HG02852 (cell line): ENCODE results near the gene NES.
"Not testable (repeated sequence)": the region's sequence is repeated elsewhere in the genome, so short reads cannot be mapped to it uniquely, and the experiment has no call there.

ENCODE experiments used
- ATAC-seq: cut with Tn5 transposase; IDR thresholded peaks from one replicate; pipeline ENCODE4 v1.9.1; 2021; ENCODE audit warnings: mild to moderate bottlenecking, moderate library complexity; ENCODE audit not compliant: unreplicated experiment

NES gene

DNA sequence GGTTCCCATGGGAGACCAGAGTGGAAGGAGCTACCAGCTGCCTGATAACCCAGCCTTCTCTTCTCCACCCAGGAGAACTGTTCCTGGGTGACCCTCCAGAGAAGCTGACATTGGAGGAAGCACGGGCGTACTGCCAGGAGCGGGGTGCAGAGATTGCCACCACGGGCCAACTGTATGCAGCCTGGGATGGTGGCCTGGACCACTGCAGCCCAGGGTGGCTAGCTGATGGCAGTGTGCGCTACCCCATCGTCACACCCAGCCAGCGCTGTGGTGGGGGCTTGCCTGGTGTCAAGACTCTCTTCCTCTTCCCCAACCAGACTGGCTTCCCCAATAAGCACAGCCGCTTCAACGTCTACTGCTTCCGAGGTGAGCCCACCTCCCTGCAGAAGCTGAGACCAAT lies 28.7 kb downstream of the NES start:
- no peak for ATAC-seq

DNA sequence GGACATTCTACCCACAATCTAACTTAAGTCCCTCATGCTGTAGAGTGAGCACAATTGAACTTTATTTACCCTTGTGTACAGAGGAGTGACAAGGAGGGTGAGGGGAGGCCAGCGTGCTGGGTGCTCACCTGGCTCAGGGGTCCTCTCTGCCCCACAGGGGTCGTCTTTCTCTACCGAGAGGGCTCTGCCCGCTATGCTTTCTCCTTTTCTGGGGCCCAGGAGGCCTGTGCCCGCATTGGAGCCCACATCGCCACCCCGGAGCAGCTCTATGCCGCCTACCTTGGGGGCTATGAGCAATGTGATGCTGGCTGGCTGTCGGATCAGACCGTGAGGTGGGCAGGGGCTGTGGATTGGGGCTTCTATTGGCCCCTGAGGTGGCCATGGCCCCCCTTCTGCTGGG lies 29.9 kb downstream of the NES start:
- no peak for ATAC-seq

DNA sequence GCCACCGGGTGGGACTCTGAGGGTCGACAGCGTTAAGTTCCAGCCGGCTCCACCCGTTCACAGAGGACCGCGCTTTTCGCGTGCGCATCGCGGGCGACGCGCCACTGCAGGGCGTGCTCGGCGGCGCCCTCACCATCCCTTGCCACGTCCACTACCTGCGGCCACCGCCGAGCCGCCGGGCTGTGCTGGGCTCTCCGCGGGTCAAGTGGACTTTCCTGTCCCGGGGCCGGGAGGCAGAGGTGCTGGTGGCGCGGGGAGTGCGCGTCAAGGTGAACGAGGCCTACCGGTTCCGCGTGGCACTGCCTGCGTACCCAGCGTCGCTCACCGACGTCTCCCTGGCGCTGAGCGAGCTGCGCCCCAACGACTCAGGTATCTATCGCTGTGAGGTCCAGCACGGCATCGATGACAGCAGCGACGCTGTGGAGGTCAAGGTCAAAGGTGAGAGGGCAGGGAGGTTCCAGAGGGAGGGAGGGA lies 30.4 kb downstream of the NES start:
- no peak for ATAC-seq

DNA sequence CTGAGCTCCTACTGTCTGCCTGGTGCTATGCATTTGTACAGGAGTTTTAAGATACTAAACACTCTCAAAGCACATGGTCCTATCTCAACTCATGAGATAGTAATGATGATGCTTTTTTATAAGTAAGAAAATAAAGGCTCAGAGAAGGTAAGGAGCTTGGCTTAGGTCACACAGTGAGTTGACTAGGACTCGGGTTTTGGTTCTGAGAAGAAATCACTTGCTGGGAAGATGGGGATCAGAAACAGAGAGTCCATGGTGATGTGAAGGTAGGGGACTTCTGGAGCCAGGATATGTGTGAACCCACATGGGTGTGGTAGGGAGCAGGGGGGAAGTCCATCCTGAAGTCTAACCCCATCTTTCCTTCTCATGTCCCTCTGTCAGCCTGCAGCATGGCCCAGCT lies 31.5 kb downstream of the NES start:
- no peak for ATAC-seq

DNA sequence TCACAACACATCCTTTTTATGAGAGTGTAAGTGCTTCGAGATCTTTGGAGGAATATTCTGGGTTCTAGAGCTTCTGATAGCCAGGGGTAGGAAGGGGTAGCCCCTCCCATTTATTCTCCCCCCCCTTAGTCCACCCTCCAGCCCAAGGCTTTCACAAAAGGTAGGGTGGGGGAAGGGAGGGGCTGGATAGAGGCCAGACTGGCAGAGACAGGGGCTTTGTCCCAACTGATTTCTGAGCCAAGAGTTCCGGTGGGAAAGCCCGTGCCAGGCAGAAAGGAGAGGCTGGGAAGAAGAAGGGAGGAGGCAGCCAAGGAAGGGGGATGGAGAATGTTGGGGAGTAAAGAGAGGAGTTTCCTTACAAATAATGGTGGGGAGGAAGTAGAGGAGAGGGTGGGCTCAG lies 32.2 kb downstream of the NES start:
- ATAC-seq, result no peak

DNA sequence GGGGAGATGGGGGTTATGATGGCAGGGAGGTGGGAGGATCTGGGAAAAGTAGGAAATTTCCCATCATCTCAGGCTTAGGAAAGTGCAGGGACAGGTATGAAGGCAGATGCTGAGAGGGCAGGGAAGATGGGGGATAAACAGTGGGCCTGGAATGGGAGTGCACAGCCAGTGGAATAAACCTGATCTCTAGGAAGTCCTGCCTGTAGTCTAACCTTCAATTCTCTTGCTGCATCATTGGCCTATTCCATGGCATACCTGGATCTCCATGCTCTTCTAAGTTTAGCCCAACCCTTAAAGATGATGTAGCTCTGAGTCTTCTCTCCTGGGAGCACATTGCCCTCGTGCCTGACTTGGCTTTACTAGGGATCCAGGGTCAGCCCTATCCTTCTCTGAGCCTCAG lies 32.6 kb downstream of the NES start:
- ATAC-seq, result no peak

DNA sequence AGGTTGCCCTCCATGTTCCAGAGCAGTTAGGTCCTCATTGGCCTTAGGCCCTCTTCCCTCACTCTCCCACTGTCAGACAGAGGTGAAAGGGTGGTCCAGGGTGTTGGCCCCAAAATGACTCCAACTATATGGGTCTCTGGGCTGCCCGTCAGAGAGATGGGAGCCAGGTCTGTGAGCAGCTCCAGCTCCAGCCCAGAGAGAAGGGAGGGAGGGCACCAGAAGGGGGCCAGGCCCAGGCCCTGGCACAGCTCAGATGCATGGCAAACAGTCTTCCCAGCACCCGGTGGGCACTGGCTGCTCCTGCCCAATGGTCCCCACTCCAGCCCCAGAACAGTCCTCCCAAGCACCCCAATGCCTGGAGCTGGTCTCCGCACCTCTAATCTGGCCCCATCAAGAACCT lies 33.1 kb downstream of the NES start:
- ATAC-seq, result no peak

DNA sequence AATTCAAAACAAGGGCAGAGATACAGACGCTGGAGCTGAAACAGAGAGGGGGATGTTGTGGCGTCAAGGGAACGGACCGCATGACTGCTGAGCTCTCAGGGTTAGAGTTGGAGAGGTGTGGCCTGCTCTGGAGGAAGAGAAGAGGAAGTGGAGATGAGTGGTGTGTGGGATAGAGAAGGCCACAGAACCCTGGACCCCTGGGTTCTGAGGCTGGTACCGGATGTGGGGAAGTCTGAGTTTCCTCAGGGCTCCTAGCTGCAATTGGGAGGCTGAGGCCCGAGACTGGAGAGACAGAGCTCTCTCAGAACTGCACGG lies 33.5 kb downstream of the NES start:
- peak; percentile 75 for ATAC-seq

DNA sequence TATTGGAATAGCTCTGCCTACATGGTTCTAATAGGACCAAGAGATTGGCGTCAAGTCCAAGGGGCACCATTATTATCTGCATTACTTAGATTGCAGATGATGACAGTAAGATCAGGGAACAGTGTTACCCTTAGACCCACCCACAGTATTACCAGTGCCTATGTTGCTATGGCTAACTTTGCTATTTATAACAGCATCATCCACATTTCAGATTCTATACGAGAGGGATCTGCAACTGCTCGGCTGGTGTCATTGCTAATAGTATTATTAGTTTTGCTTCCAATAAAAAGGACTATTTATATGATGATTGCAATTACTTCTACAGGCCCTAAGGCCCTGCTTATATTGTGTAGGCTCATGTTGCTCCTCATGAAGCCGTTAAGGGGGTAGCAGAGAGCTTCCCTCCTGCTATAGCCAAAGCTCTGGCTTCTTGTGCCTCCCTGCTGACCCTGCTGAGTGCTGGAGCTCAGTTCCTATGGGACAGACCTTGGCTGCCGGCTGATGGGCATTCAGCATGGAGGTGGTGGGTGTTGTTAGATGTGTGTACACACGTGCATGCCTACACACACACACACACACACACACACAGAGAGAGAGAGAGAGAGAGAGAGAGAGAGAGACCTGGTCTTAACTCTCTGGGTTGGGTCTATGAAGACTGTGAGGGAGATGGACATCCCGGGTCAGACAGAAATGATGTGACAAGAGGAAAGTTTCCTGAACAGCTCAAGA lies 34.0 kb downstream of the NES start:
- no peak for ATAC-seq

DNA sequence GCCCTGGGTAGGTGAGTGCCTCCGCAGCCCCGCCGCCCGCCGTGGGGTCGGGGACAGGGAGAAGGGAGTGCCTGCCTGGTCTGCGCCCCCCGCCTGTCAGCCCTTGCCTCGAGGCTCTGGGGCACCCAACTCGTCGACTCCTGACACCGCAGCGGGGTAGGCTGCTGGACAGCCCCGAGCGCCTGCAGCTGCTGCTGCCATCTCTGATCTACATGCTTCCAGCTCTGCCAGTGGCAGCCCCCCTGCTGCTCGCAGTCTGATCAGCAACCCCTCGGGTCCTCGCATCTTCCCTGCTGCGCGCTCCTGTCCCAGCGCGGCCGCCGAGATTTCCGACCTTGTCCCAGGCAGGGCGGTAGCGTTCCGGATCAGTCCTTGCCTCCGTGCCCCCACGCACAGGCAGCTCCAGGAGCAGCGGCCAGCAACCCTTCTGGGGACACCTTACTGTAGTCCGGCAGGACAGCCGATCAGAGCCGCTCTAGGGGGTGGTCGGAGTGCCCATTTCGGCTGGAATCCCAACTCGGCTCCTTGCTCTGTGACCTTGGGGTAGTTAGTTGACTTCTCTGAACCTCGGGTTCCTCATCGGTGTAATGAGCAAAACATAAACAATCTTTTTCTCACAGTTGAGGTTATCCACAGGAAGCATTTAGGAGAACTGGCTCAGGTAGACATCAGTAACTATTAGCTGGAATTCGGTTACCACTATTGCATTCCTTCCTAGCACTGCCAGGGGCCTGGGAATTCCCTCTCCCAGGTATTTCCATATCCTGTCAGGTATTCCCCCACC lies 34.8 kb downstream of the NES start:
- ATAC-seq, result no peak

DNA sequence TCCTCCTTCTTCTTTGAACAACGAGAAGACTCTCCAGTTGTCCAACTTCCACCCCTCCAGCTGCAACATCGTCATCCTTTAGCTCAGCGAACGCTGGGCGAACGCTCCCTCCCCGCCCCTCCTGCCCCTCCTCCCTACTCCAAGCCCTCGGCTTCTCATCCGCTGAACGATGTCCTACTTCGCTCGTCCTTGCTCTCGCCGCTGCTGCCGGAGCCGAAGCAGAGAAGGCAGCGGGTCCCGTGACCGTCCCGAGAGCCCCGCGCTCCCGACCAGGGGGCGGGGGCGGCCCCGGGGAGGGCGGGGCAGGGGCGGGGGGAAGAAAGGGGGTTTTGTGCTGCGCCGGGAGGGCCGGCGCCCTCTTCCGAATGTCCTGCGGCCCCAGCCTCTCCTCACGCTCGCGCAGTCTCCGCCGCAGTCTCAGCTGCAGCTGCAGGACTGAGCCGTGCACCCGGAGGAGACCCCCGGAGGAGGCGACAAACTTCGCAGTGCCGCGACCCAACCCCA lies 35.4 kb downstream of the NES start, which contains the start of gene BCAN:
Gene BCAN, plus strand, starts transcription at position 357 of the 504 bp plus-strand sequence. CDS start 3,938 bp downstream, outside the sequence.
- no peak for ATAC-seq

DNA sequence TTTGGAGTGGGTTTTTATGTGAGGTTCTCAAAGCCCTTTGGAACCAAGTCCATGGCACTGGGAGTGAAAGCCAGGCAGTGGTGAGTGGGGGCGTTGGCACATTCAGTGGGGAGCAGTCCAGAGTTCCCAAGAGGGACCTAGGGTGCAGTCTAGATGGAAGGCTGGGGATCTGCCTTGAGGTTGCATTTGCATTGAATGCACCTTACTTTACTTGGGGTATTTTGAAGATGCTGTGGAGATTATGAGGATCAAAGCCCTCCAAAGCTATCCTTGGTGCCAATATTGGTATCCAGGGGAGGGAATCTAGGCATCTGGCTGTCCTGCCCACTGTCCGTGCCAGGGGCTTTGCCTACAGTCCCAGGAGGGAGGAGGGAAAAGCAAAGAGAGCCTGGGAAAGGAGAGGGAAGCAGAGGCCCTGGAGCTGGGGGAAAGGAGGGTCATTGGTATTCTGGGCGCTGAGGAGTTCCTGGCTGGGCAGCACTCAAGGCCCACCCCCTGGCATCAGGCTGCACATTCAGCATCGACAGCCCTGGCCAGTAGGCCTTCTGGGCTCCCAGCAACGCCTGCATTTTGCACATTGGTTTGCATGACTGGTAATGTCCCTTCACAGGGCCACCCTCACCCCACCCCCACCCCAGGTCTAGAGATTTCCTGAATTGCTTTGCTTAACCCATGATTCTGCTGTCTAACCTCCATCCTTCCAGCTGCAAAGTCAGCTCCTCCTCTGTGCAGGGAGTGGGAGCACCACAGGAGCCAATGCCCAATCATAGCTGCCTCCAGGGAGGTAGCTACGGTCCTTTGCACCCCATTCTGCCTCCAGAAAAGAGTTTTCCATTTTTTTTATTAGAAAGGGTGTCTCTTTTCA lies 36.1 kb downstream of the NES start:
- ATAC-seq, result no peak

DNA sequence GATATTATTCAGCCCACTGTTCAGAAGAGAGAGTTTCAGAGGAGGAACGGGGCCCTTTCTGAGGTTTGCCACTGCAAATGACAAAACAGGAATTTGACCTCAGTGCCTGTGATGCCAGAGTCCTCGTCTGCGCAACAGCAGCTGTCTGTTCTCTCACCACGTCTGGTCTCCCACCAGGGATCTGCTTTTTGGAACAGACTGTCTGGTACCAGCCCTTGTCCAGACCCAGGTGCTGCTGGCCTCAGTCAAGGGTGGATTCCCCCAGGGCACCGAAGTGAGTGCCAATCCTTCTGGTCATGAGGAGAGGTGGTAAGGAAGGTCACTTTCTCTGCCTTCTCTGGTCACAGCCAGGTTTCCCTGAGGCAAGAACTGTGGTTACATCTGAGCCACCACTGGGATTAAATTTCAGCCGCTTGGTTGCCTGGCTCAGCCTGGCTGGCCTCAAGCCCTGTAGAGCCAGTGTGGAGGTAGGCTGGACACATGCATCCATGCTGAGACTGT lies 37.6 kb downstream of the NES start:
- ATAC-seq, result no peak

DNA sequence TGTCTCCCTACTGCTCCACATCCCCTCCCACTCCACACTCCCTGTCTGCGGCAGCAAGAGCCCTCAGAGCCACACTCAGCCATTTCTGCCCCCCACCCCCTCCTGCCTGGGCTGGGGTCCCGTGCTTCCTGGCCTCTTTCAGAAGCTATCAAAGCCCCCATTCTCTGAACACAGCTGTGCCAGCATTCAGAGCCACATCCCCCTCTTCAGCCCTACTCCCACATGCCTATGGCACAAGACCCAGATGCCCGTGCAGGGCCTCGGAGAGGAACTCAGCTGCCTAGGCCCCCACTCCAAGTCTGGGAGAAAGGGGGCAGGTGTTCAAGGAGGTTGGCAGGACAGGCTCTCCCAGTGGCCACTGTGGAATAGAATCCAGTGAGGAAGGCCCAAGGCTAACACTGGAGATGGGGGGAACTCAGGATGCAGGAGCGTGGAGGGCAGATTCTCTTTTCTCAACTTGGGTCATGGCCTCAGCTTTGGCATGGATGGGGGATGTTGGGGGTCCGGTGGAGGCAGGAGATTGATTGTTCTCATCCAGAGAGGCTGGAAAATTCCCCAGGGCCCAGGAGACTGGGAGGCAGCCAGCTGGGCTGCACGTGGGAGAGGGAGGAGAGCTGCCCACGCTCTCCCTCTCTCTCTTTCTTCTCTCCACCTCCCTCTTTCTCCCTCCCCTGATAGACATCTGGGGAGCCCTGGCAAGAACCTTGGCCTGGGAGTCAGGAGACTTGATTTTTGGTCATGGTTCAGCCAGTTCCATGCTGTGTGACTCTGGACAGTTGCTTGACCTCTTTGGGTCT lies 38.8 kb downstream of the NES start:
- ATAC-seq, result no peak

DNA sequence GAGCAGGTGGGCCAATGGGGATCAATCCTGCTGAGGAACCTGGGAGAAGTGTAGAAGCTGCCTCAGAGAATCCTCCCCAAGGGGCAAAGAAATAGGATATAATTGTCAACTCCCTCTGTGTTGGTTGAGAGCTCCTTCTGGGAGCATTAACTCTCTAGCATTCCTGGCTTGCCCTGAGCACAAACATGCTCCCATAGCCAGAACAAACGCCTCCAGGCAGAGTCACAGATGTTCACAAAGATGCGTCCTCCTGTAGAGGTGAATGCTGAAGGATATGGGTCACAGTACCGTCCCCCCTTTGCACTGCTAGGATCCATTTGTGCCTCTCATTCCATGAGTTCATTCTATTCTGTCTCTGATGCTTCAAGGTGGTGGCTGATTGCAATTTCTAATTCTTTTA lies 44.9 kb downstream of the NES start:
- no peak for ATAC-seq

DNA sequence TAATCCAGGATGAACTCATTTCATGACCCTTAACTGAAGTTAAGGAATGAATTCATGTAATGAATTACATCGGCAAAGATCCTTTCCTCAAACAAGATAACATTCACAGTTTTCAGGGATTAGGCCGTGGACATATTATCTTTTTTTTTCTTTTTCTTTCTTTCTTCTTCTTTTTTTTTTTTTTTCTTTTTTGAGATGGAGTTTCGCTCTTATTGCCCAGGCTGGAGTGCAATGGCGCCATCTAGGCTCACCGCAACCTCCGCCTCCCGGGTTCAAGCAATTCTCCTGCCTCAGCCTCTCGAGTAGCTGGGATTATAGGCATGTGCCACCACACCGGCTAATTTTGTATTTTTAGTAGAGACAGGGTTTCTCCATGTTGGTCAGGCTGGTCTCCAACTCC lies 46.1 kb downstream of the NES start:
- ATAC-seq, result not testable (repeated sequence)

DNA sequence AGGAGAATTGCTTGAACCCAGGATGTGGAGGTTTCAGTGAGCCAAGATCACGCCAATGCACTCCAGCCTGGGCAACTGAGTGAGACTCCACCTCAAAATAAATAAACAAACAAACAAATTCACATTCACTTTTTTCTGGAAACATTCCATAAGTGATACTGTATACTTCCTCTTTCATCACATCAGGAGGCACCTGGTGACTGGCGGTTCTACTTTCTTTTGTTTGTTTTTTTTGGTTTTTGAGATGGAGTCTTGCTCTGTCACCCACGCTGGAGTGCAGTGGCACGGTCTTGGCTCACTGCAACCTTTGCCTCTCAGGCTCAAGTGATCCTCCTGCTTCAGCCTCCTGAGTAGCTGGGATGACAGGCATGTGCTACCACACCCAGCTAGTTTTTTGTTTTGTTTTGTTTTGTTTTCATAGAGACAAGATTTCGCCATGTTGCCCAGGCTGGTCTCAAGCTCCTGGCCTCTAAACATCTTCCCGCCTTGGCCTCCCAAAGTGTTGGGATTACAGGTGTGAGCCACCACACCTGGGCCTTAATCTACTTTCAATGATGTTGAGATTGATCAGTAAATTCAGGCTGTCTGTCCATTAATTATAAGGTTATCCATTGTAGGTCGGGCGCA lies 47.3 kb downstream of the NES start:
- ATAC-seq, result no peak

DNA sequence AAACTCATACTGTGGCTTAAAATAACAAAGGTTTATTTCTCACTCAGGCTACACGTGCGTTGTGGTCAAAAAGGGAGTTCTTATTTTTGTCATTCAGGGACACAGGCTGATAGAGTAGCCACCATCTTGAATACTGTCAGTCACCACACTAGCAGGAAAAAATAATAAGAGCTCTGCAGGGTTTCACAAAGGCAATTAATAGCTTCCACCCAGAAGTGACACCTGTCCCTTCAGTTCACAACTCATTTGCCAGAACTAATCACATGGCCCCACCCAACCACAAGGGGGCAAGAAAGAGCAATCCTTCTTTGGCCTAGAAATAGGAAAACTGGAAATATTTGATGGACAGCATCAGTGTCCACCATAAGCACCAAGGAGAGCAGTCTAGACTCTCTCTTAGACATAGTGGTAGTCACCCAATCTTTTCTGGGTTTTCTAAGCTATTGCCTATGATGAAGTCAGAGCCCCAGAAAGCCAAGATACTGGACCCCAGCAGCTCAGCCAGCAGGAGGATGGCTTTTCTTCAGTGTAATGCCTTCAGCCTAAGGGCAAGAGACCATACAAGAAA lies 49.8 kb downstream of the NES start:
- ATAC-seq, result no peak

DNA sequence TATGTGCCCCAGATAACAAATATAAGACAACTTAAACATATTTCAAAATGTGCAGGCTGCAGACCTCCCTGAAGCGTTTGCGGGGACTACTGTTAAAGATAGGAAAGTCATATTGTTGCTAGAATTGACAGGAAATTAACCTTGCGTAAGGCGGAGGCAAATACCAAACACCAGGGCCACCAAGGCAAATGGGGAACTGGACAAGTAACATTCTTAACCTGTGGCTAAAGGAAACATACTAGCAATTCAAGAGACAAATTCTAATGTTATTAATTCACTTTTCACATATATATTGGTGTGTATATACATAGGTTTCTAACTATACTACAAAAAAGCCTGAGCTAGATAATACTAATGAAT lies 51.1 kb downstream of the NES start:
- ATAC-seq, result no peak
